Panc1 (cell line): ENCODE results near the gene SMURF1. TPM values are rescaled to one million over a fixed set of nuclear protein-coding genes. Genes with fewer than 3 reads are reported as not detected.

Source experiments
- ATAC-seq: fragments of 200-7000 bp; cut with Tn5 transposase; 2 replicates; pipeline ENCODE4 v1.9.1; 2020; ENCODE audit warnings: mild to moderate bottlenecking, moderate library complexity
- BruUV-seq: library from RNA; stranded (reverse); fragments of 400-500 nt; replicated peaks from 2 replicates; lab custom pipeline; 2021; lab: Mats Ljungman, UMichigan
- CTCF ChIA-PET: fragments of 300-600 bp; sonication (Branson Sonifier 250); formaldehyde crosslinking; loops from one replicate; lab custom pipeline; 2022; ENCODE audit warnings: antibody characterized with exemption; lab: Charles Lee
- POLR2A ChIA-PET: fragments of 300-600 bp; sonication (Branson Sonifier 250); formaldehyde crosslinking; loops from one replicate; lab custom pipeline; 2022; ENCODE audit warnings: antibody characterized with exemption; lab: Charles Lee
- DNase-seq: peaks from one replicate; pipeline ENCODE4 v3.0.0-alpha.2; 2010; ENCODE audit warnings: low read depth, low spot score
- H3K27ac ChIP-seq: 2 replicates; pipeline ENCODE4 v1.5.1; 2011; ENCODE audit warnings: mild to moderate bottlenecking, low read length, inconsistent platforms
- H3K27me3 ChIP-seq: fragments of 200-500 bp; sonication (Bioruptor generic); 2 replicates; pipeline ENCODE4 v1.6.0; 2014; ENCODE audit warnings: low read length, inconsistent platforms; ENCODE audit not compliant: control insufficient read depth, insufficient read depth
- H3K36me3 ChIP-seq: fragments of 200-500 bp; sonication (Bioruptor generic); 2 replicates; pipeline ENCODE4 v1.5.1; 2014; ENCODE audit warnings: inconsistent platforms, mild to moderate bottlenecking, low read length, moderate library complexity; ENCODE audit not compliant: control insufficient read depth, insufficient read depth
- H3K4me1 ChIP-seq: 2 replicates; pipeline ENCODE4 v1.5.1; 2011; ENCODE audit warnings: inconsistent platforms, mild to moderate bottlenecking, low read length, moderate library complexity; ENCODE audit not compliant: control insufficient read depth, insufficient read depth
- H3K4me3 ChIP-seq, 2 experiments: 2 replicates each; pipeline ENCODE4 v1.5.1; 2011 to 2012; ENCODE audit warnings: low read depth in 2 of 2, low read length in 2 of 2, mild to moderate bottlenecking in 2 of 2, inconsistent platforms in 1 of 2, moderate library complexity in 1 of 2
- H3K9me3 ChIP-seq: fragments of 200-500 bp; sonication (Bioruptor generic); 2 replicates; pipeline ENCODE4 v1.5.1; 2014; ENCODE audit warnings: low read depth, mild to moderate bottlenecking, inconsistent platforms, low read length, moderate library complexity; ENCODE audit not compliant: control insufficient read depth, insufficient read depth
- POLR2AphosphoS5 ChIP-seq: IDR thresholded peaks from 2 replicates; pipeline ENCODE4 v1.6.1; 2012; ENCODE audit warnings: mild to moderate bottlenecking, low read depth, low read length, moderate library complexity
- SIN3A ChIP-seq: IDR thresholded peaks from 2 replicates; pipeline ENCODE4 v1.6.1; 2012; ENCODE audit warnings: low read depth, mild to moderate bottlenecking, low read length, moderate library complexity, borderline replicate concordance; ENCODE audit not compliant: insufficient read depth
- TCF7L2 ChIP-seq: IDR thresholded peaks from 2 replicates; pipeline ENCODE4 v1.6.1; 2011; ENCODE audit warnings: mild to moderate bottlenecking, low read depth, low read length, inconsistent platforms
- in situ Hi-C: cut with HindIII; loops from 2 replicates; pipeline ENCODE4 v1.10.0; 2016; ENCODE audit warnings: low sequenced_read_pairs, low pct_unique_long_range_greater_than_20kb
- intact Hi-C: fragments of 100-400 bp; cut with micrococcal nuclease; formaldehyde crosslinking; loops from one replicate; pipeline ENCODE4 v1.10.0; 2022; ENCODE audit not compliant: unreplicated experiment
- total RNA-seq: library from RNA; stranded (reverse); gene quantifications from one replicate; pipeline ENCODE4 v1.2.1, GENCODE V29; 2021; ENCODE audit not compliant: unreplicated experiment
- TF ChIP-seq, protein P1 (sequence below), 2 experiments: IDR thresholded peaks; 2 replicates each; pipeline ENCODE4 v1.6.1; 2011 to 2012; ENCODE audit warnings: low read depth in 2 of 2, control low read depth in 1 of 2, low read length in 1 of 2, mild to moderate bottlenecking in 1 of 2, moderate library complexity in 1 of 2; ENCODE audit not compliant: insufficient read depth in 1 of 2
- TF ChIP-seq, protein P2 (sequence below): fragments of 450-650 bp; IDR thresholded peaks from 2 replicates; pipeline ENCODE4 v1.5.1; 2017; ENCODE audit warnings: mild to moderate bottlenecking

Gene SMURF1
- total RNA-seq, 1 experiment from 2014 or later: 47.0 TPM

DNA sequence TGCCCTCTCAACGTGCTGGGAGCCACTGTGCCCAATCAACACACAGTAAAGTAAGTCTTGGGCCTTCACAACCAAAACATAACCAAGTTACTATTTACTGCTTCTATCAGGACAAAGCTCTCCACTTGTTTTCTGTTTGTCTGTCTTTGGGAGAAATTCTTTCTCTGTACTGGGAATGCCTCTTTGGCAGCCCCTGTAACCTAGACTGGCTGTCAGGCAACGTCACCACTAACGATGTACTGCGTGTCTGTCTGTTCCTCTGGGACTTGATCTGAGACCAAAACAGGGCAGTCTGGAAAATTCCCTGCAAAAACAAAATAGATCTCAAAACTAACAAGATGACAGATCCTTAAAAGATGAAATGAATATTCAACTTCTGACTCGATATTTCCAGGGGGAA lies 113.0 kb downstream of the SMURF1 start:
- Histone ChIP-seq H3K9me3 (no peaks in the 10 kb centered on the region), H3K27me3 (no peaks in the 10 kb centered on the region), H3K27ac (no peak overlapping the region), H3K36me3 (peaks cover 14% of the 10 kb centered on the region), H3K4me3 (no peak overlapping the region), H3K4me1 (peaks cover 10% of the 10 kb centered on the region)
- CTCF ChIA-PET: no interaction called here
- TF ChIP-seq, protein P1, sequence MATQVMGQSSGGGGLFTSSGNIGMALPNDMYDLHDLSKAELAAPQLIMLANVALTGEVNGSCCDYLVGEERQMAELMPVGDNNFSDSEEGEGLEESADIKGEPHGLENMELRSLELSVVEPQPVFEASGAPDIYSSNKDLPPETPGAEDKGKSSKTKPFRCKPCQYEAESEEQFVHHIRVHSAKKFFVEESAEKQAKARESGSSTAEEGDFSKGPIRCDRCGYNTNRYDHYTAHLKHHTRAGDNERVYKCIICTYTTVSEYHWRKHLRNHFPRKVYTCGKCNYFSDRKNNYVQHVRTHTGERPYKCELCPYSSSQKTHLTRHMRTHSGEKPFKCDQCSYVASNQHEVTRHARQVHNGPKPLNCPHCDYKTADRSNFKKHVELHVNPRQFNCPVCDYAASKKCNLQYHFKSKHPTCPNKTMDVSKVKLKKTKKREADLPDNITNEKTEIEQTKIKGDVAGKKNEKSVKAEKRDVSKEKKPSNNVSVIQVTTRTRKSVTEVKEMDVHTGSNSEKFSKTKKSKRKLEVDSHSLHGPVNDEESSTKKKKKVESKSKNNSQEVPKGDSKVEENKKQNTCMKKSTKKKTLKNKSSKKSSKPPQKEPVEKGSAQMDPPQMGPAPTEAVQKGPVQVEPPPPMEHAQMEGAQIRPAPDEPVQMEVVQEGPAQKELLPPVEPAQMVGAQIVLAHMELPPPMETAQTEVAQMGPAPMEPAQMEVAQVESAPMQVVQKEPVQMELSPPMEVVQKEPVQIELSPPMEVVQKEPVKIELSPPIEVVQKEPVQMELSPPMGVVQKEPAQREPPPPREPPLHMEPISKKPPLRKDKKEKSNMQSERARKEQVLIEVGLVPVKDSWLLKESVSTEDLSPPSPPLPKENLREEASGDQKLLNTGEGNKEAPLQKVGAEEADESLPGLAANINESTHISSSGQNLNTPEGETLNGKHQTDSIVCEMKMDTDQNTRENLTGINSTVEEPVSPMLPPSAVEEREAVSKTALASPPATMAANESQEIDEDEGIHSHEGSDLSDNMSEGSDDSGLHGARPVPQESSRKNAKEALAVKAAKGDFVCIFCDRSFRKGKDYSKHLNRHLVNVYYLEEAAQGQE (IDR thresholded peaks at IDR 0.05; ENCODE audit: insufficient read depth in 1 of 2, low read depth in 2 of 2, low read length in 1 of 2): no peak
- TF ChIP-seq POLR2AphosphoS5 (no peak), SIN3A (no peak)
- POLR2A ChIA-PET: no interaction called here
- ATAC-seq (no peak), DNase-seq (no peak)
- no TSS peak for BruUV-seq
- intact Hi-C loops (no loop called here), in situ Hi-C loops (no loop called here)

GRCh38 chr7:99030457-99030856 lies 113.5 kb downstream of the SMURF1 start:
- Histone ChIP-seq H3K9me3 (no peaks in the 10 kb centered on the region), H3K27ac (0 out of 2 replicates have a peak overlapping the region, but pooled peaks have one; percentile 4), H3K27me3 (no peaks in the 10 kb centered on the region), H3K4me3 (no peak overlapping the region), H3K4me1 (peaks cover 10% of the 10 kb centered on the region), H3K36me3 (peaks cover 14% of the 10 kb centered on the region)
- no peak for TF ChIP-seq TCF7L2
- no peak for TF ChIP-seq POLR2AphosphoS5
- TF ChIP-seq SIN3A: no peak
- TF ChIP-seq, protein P2, sequence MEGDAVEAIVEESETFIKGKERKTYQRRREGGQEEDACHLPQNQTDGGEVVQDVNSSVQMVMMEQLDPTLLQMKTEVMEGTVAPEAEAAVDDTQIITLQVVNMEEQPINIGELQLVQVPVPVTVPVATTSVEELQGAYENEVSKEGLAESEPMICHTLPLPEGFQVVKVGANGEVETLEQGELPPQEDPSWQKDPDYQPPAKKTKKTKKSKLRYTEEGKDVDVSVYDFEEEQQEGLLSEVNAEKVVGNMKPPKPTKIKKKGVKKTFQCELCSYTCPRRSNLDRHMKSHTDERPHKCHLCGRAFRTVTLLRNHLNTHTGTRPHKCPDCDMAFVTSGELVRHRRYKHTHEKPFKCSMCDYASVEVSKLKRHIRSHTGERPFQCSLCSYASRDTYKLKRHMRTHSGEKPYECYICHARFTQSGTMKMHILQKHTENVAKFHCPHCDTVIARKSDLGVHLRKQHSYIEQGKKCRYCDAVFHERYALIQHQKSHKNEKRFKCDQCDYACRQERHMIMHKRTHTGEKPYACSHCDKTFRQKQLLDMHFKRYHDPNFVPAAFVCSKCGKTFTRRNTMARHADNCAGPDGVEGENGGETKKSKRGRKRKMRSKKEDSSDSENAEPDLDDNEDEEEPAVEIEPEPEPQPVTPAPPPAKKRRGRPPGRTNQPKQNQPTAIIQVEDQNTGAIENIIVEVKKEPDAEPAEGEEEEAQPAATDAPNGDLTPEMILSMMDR: no peak
- TF ChIP-seq, protein P1 (IDR thresholded peaks at IDR 0.05; ENCODE audit: insufficient read depth in 1 of 2, low read depth in 2 of 2, low read length in 1 of 2): no peak
- intact Hi-C loops: no loop called here
- no peak for ATAC-seq
- in situ Hi-C loops: no loop called here
- DNase-seq: no peak
- ChIA-PET CTCF (no interaction called here), POLR2A (no interaction called here)
- no TSS peak for BruUV-seq
